ENCODE results near the gene RBMS1. TPM values are rescaled to one million over a fixed set of nuclear protein-coding genes. Genes with fewer than 3 reads are reported as not detected.
A peak's percentile ranks its signal among the peaks of the same experiment; 100 is the strongest.

Gene RBMS1
- total RNA-seq, 1 experiment from 2014 or later = 77.5 TPM

GRCh38 chr2:160368988-160369930, 124.3 kb downstream of the RBMS1 start:
- Mint-ChIP-seq H3K27ac (peak overlapping the region in 1 of 3 experiments; percentile 75; a peak in 1 of 7 replicates), H3K27me3 (ENCODE audit: low read depth) (no peaks in the 10 kb centered on the region), H3K4me3 (no peak overlapping the region), H3K9me3 (no peaks in the 10 kb centered on the region), H3K36me3 (ENCODE audit: insufficient read depth in 1 of 3, low read depth in 3 of 3) (peaks cover 1 to 14% (median 12%) of the 10 kb centered on the region in 3 experiments; a peak in 6 of 7 replicates), H3K4me1 (peaks cover 62 to 78% of the 10 kb centered on the region in 2 experiments)
- Histone ChIP-seq H4K91ac (ENCODE audit: insufficient read length, low read depth, low read length) (no peak overlapping the region), H3K79me1 (ENCODE audit: insufficient read depth, low read depth, low read length, poor library complexity, severe bottlenecking) (no peaks in the 10 kb centered on the region), H3K14ac (ENCODE audit: insufficient read depth, low read length) (no peak overlapping the region), H3K27ac (ENCODE audit: insufficient read length, low read depth, low read length) (no peak overlapping the region), H3K23ac (ENCODE audit: insufficient read length, low read depth, low read length) (no peak overlapping the region), H3K4me2 (ENCODE audit: insufficient read depth, insufficient read length, low read length) (no peak overlapping the region), H3K9ac (ENCODE audit: extremely low read depth, insufficient read length, low read length) (no peak overlapping the region), H2AFZ (ENCODE audit: low read length) (no peak overlapping the region), H2BK120ac (ENCODE audit: low read depth, low read length, poor library complexity, severe bottlenecking) (no peak overlapping the region), H3K4ac (ENCODE audit: low read depth, low read length) (no peak overlapping the region), H2BK20ac (ENCODE audit: low read depth, low read length, poor library complexity, severe bottlenecking) (no peak overlapping the region), H3K18ac (ENCODE audit: insufficient read length, low read depth, low read length) (no peak overlapping the region), H2BK5ac (ENCODE audit: insufficient read length, low read length) (no peak overlapping the region), H3K79me2 (ENCODE audit: insufficient read depth, low read length) (peaks cover 5% of the 10 kb centered on the region; the same call in 1 of the 2 replicates), H3K9me3 (ENCODE audit: control insufficient read depth, low read depth, low read length) (no peaks in the 10 kb centered on the region), H3K23me2 (ENCODE audit: insufficient read length, low read depth, low read length, poor library complexity, severe bottlenecking) (no peaks in the 10 kb centered on the region), H2BK12ac (ENCODE audit: insufficient read length, low read depth, low read length) (no peak overlapping the region), H2BK15ac (ENCODE audit: low read depth, low read length) (no peak overlapping the region), H4K8ac (replicated peaks; ENCODE audit: insufficient read length, low read depth, low read length) (no peak overlapping the region), H2AK5ac (ENCODE audit: insufficient read length, low read length) (no peak overlapping the region), H3K56ac (ENCODE audit: insufficient read length, low read depth, low read length) (no peak overlapping the region), H4K20me1 (ENCODE audit: control insufficient read depth, insufficient read depth, insufficient read length) (peaks cover 2% of the 10 kb centered on the region), H3K4me1 (ENCODE audit: insufficient read depth, low read length) (peaks cover 4% of the 10 kb centered on the region; the same call in 1 of the 2 replicates), H4K5ac (ENCODE audit: insufficient read length, low read depth, low read length) (no peak overlapping the region), H3T11ph (ENCODE audit: low read length) (no peak overlapping the region), H3K27me3 (ENCODE audit: insufficient read depth, low read length) (no peaks in the 10 kb centered on the region)
- no peak for DNase-seq
- TF ChIP-seq CTCF (conservative IDR thresholded peaks at IDR 0.05) = no peak
- no CpG with 5 or more reads among the region's 7 CpGs for WGBS (ENCODE audit: extremely low coverage, insufficient read length, low lambda C conversion rate)

All from H9 (cell line).